CD4-positive, CD25-positive, alpha-beta regulatory T cell (primary cell): ENCODE results near the gene SNURF. TPM values are rescaled to one million over a fixed set of nuclear protein-coding genes. Genes with fewer than 3 reads are reported as not detected.
A peak's percentile ranks its signal among the peaks of the same experiment; 100 is the strongest.
"Not testable (repeated sequence)": the region's sequence is repeated elsewhere in the genome, so short reads cannot be mapped to it uniquely, and the experiment has no call there.

ENCODE experiments used
- ATAC-seq, 2 donors: fragments of 150-1000 bp; cut with Tn5 transposase; one replicate each; pipeline ENCODE4 v1.10.0; 2021; ENCODE audit warnings: low read depth in 2 of 2, moderate number of reproducible peaks in 2 of 2, moderate library complexity in 1 of 2
- DNase-seq, 3 donors: peaks; one replicate each; pipeline versions ENCODE4 v3.0.0 to v3.0.0-alpha.2; 2012 to 2022; ENCODE audit warnings: mixed read lengths in 1 of 3
- H3K27ac ChIP-seq: one replicate; pipeline ENCODE4 v1.7.0; 2013; ENCODE audit warnings: mild to moderate bottlenecking, low read length; ENCODE audit not compliant: insufficient read depth, poor library complexity, severe bottlenecking
- H3K27me3 ChIP-seq: one replicate; pipeline ENCODE4 v1.7.0; 2013; ENCODE audit warnings: low read length; ENCODE audit not compliant: control insufficient read depth, insufficient read depth
- H3K36me3 ChIP-seq: one replicate; pipeline ENCODE4 v1.7.0; 2013; ENCODE audit warnings: mild to moderate bottlenecking, low read length, moderate library complexity; ENCODE audit not compliant: control insufficient read depth, insufficient read depth
- H3K4me1 ChIP-seq: 2 replicates; pipeline ENCODE4 v1.7.0; 2013; ENCODE audit warnings: mild to moderate bottlenecking, low read length; ENCODE audit not compliant: insufficient read depth, control insufficient read depth, poor library complexity, severe bottlenecking
- H3K4me3 ChIP-seq: one replicate; pipeline ENCODE4 v1.7.0; 2013; ENCODE audit warnings: low read depth, mild to moderate bottlenecking, low read length, moderate library complexity
- H3K9me3 ChIP-seq, 2 experiments: 1 replicate in 1 of 2; 2 replicates in 1 of 2; pipeline ENCODE4 v1.7.0; 2013; ENCODE audit warnings: low read length in 2 of 2, mild to moderate bottlenecking in 1 of 2, moderate library complexity in 1 of 2; ENCODE audit not compliant: control insufficient read depth in 2 of 2
- H3K27ac Mint-ChIP-seq, 3 donors: one replicate each; pipeline ENCODE4 v1.8.0; 2020 to 2022; ENCODE audit warnings: mild to moderate bottlenecking in 3 of 3, mixed read lengths in 3 of 3, moderate library complexity in 2 of 3
- H3K27me3 Mint-ChIP-seq: one replicate; pipeline ENCODE4 v1.8.0; 2022; ENCODE audit warnings: mild to moderate bottlenecking, mixed read lengths
- H3K36me3 Mint-ChIP-seq: one replicate; pipeline ENCODE4 v1.8.0; 2020; ENCODE audit warnings: mixed read lengths
- H3K4me1 Mint-ChIP-seq, 4 donors: one replicate each; pipeline ENCODE4 v1.8.0; 2020 to 2022; ENCODE audit warnings: mixed read lengths in 4 of 4, mild to moderate bottlenecking in 1 of 4
- H3K4me3 Mint-ChIP-seq, 4 donors: one replicate each; pipeline ENCODE4 v1.8.0; 2020 to 2022; ENCODE audit warnings: mild to moderate bottlenecking in 4 of 4, mixed read lengths in 4 of 4, moderate library complexity in 3 of 4
- H3K9me3 Mint-ChIP-seq, 7 donors: one replicate each; pipeline ENCODE4 v1.8.0; 2020 to 2022; ENCODE audit warnings: mixed read lengths in 7 of 7, mild to moderate bottlenecking in 3 of 7, moderate library complexity in 2 of 7
- polyA plus RNA-seq, 4 donors: library from polyadenylated mRNA; unstranded; fragments of 300-500 nt; fragmentation: Illumina TruSeq; gene quantifications; one replicate each; pipeline ENCODE4 v1.2.3, GENCODE V29; 2021
- total RNA-seq: library from RNA; stranded (reverse); gene quantifications from one replicate; pipeline ENCODE4 v1.2.3, GENCODE V29; 2022

The SNURF gene
- total and polyA plus RNA-seq, 5 donors from 2014 or later: 19.6 to 38.1 (median 32.4) TPM

GRCh38 chr15:24971772-24972171 is 17.0 kb downstream of the SNURF start:
- ATAC-seq (no peak), DNase-seq (no peak)
- Mint-ChIP-seq H3K36me3 (peaks cover 52% of the 10 kb centered on the region), H3K4me1 (peaks cover 0 to 2% (median under 1%) of the 10 kb centered on the region in 4 donors), H3K4me3 (no peak overlapping the region), H3K27ac (no peak overlapping the region), H3K9me3 (peaks cover 5 to 52% (median 22%) of the 10 kb centered on the region in 7 donors), H3K27me3 (no peaks in the 10 kb centered on the region)
- Histone ChIP-seq H3K4me3 (no peak overlapping the region), H3K9me3 (peaks cover 14 to 30% of the 10 kb centered on the region in 2 experiments), H3K27me3 (no peaks in the 10 kb centered on the region), H3K4me1 (no peaks in the 10 kb centered on the region), H3K27ac (no peak overlapping the region), H3K36me3 (peaks cover 66% of the 10 kb centered on the region)

- not testable (repeated sequence) for H3K4me3 ChIP-seq, H3K27me3 ChIP-seq, H3K4me1 Mint-ChIP-seq, ATAC-seq, DNase-seq, H3K27ac ChIP-seq, H3K27ac Mint-ChIP-seq, H3K4me3 Mint-ChIP-seq, H3K27me3 Mint-ChIP-seq, H3K4me1 ChIP-seq
- H3K36me3 ChIP-seq: peaks cover 69% of the 10 kb centered on the region
- peaks cover 54% of the 10 kb centered on the region for H3K36me3 Mint-ChIP-seq
- H3K9me3 Mint-ChIP-seq: peaks cover 5 to 54% (median 18%) of the 10 kb centered on the region in 7 donors
- peaks cover 14 to 35% of the 10 kb centered on the region in 2 experiments for H3K9me3 ChIP-seq
These were observed 17.9 kb downstream of the SNURF start for GRCh38 chr15:24972707-24973106.

DNA sequence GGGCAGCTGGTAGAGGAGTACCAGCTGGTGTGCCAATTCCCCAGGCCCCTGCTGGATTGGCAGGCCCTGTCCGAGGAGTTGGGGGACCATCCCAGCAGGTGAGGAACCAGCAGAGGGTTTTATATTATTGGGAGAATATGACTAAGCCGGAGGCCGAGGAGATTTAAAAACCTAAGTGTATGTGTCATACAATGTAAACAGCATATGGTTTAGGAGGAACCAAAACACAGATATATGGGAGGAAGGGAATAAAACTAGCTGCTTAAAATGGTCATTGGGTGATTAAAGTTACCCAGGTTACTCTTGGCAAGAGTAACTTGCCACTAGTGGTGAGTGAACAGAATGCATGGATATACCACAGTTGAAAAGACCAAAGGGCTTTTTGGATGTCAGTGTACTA is 22.1 kb downstream of the SNURF start:
- Mint-ChIP-seq H3K4me1 (peaks cover 0 to 2% (median 0%) of the 10 kb centered on the region in 4 donors), H3K36me3 (peaks cover 62% of the 10 kb centered on the region), H3K27ac (peak overlapping the region in 1 of 3 donors; percentile 71), H3K27me3 (no peaks in the 10 kb centered on the region), H3K4me3 (no peak overlapping the region), H3K9me3 (peaks cover 0 to 68% (median 22%) of the 10 kb centered on the region in 7 donors)
- Histone ChIP-seq H3K4me3 (no peak overlapping the region), H3K27me3 (no peaks in the 10 kb centered on the region), H3K4me1 (no peaks in the 10 kb centered on the region), H3K27ac (no peak overlapping the region), H3K36me3 (peaks cover 78% of the 10 kb centered on the region), H3K9me3 (peaks cover 31 to 48% of the 10 kb centered on the region in 2 experiments)
- ATAC-seq (no peak), DNase-seq (no peak)

GRCh38 chr15:24977686-24978085 is 22.9 kb downstream of the SNURF start:
- H3K36me3 Mint-ChIP-seq: peaks cover 62% of the 10 kb centered on the region

GRCh38 chr15:24985224-24985623 is 30.4 kb downstream of the SNURF start:
- Histone ChIP-seq H3K36me3 (peaks cover 88% of the 10 kb centered on the region), H3K4me1 (no peaks in the 10 kb centered on the region), H3K9me3 (peaks cover 62 to 72% of the 10 kb centered on the region in 2 experiments), H3K27ac (no peak overlapping the region), H3K4me3 (no peak overlapping the region), H3K27me3 (no peaks in the 10 kb centered on the region)
- H3K36me3 Mint-ChIP-seq: peaks cover 57% of the 10 kb centered on the region
- H3K9me3 Mint-ChIP-seq: peaks cover 2 to 68% (median 28%) of the 10 kb centered on the region in 7 donors
- no peak for DNase-seq
- ATAC-seq: no peak
- peaks cover 0 to 5% (median 0%) of the 10 kb centered on the region in 4 donors for H3K4me1 Mint-ChIP-seq
- H3K27me3 Mint-ChIP-seq: no peaks in the 10 kb centered on the region
- no peak overlapping the region for H3K27ac Mint-ChIP-seq
- no peak overlapping the region for H3K4me3 Mint-ChIP-seq

More at GRCh38 chr15:24977686-24978085, 22.9 kb downstream of the SNURF start:
- Histone ChIP-seq H3K9me3 (peaks cover 34 to 56% of the 10 kb centered on the region in 2 experiments), H3K36me3 (peaks cover 85% of the 10 kb centered on the region), H3K4me3 (no peak overlapping the region), H3K27ac (no peak overlapping the region), H3K27me3 (no peaks in the 10 kb centered on the region), H3K4me1 (no peaks in the 10 kb centered on the region)
- no peak overlapping the region for H3K4me3 Mint-ChIP-seq
- DNase-seq (no peak), ATAC-seq (no peak)
- H3K4me1 Mint-ChIP-seq: peaks cover 0 to 2% (median 0%) of the 10 kb centered on the region in 4 donors
- peaks cover 0 to 73% (median 22%) of the 10 kb centered on the region in 7 donors for H3K9me3 Mint-ChIP-seq
- H3K27ac Mint-ChIP-seq: peak overlapping the region in 1 of 3 donors; percentile 26
- no peaks in the 10 kb centered on the region for H3K27me3 Mint-ChIP-seq

- Mint-ChIP-seq H3K27ac (no peak overlapping the region), H3K9me3 (peaks cover 4 to 74% (median 26%) of the 10 kb centered on the region in 7 donors), H3K27me3 (no peaks in the 10 kb centered on the region), H3K4me3 (no peak overlapping the region), H3K4me1 (peaks cover 0 to 5% (median 0%) of the 10 kb centered on the region in 4 donors), H3K36me3 (peaks cover 54% of the 10 kb centered on the region)
- ATAC-seq (no peak), DNase-seq (no peak)
- peaks cover 61 to 67% of the 10 kb centered on the region in 2 experiments for H3K9me3 ChIP-seq
- H3K36me3 ChIP-seq: peaks cover 82% of the 10 kb centered on the region
- H3K27ac ChIP-seq: no peak overlapping the region
- no peaks in the 10 kb centered on the region for H3K4me1 ChIP-seq
- H3K4me3 ChIP-seq: no peak overlapping the region
- H3K27me3 ChIP-seq: no peaks in the 10 kb centered on the region
These were observed 31.9 kb downstream of the SNURF start for GRCh38 chr15:24986653-24987052.

Other genes with a start within 250 kb of the SNURF start
- gene SNRPN, start within 50 bp of the SNURF start, total RNA-seq: 92.9 TPM
- 100 to 1,000 TPM; 356 to 388 (median 371) TPM for gene SNRPN, start within 50 bp of the SNURF start, polyA plus RNA-seq